Spleen (tissue), 11 donors: Measurements from ENCODE around the gene CDKN1A. TPM values are rescaled to one million over a fixed set of nuclear protein-coding genes. Genes with fewer than 3 reads are reported as not detected.

Source experiments
- DNase-seq: peaks from one replicate; pipeline ENCODE4 v3.0.0-alpha.2; 2020
- H3K27ac ChIP-seq, 8 donors: fragments of 200-600 bp; sonication (generic) in 7 of 8; 1 replicate in 4 of 8; 2 replicates in 4 of 8; pipeline versions ENCODE4 v1.5.0 to v1.8.0; 2016 to 2021; ENCODE audit warnings: inconsistent platforms in 4 of 8, mild to moderate bottlenecking in 4 of 8, moderate library complexity in 1 of 8
- H3K27me3 ChIP-seq, 7 donors: fragments of 200-600 bp; sonication (generic) in 6 of 7; replicated peaks in 1 of 7; 1 replicate in 4 of 7; 2 replicates in 3 of 7; pipeline versions ENCODE4 v1.5.0 to v1.8.0; 2016 to 2021; ENCODE audit warnings: inconsistent platforms in 3 of 7, mild to moderate bottlenecking in 1 of 7
- H3K36me3 ChIP-seq, 6 donors: fragments of 200-600 bp; sonication (generic) in 5 of 6; 1 replicate in 4 of 6; 2 replicates in 2 of 6; pipeline versions ENCODE4 v1.5.0 to v1.8.0; 2016 to 2021; ENCODE audit warnings: inconsistent platforms in 2 of 6
- H3K4me1 ChIP-seq, 6 donors: fragments of 200-600 bp; sonication (generic) in 5 of 6; 1 replicate in 3 of 6; 2 replicates in 3 of 6; pipeline versions ENCODE4 v1.5.0 to v1.8.0; 2016 to 2021; ENCODE audit warnings: inconsistent platforms in 3 of 6
- H3K4me3 ChIP-seq, 8 donors: fragments of 200-600 bp; sonication (generic) in 7 of 8; 1 replicate in 4 of 8; 2 replicates in 4 of 8; pipeline versions ENCODE4 v1.5.0 to v1.8.0; 2016 to 2021; ENCODE audit warnings: inconsistent platforms in 4 of 8, mild to moderate bottlenecking in 4 of 8, moderate library complexity in 2 of 8
- H3K9me3 ChIP-seq, 8 donors: fragments of 200-600 bp; sonication (generic) in 7 of 8; 1 replicate in 4 of 8; 2 replicates in 4 of 8; pipeline versions ENCODE4 v1.5.0 to v1.8.0; 2016 to 2021; ENCODE audit warnings: inconsistent platforms in 4 of 8
- CTCF ChIP-seq, 11 experiments: fragments of 200-600 bp in 7 of 11; fragments of 450-650 bp in 4 of 11; sonication (generic) in 4 of 11; IDR thresholded peaks in 8 of 11; conservative IDR thresholded peaks in 3 of 11; 1 replicate in 7 of 11; 2 replicates in 4 of 11; pipeline versions ENCODE4 v1.4.0 to v1.8.0; 2016 to 2021; ENCODE audit warnings: antibody characterized with exemption in 11 of 11, inconsistent platforms in 4 of 11, mild to moderate bottlenecking in 1 of 11
- POLR2A ChIP-seq, 3 donors: fragments of 450-650 bp; IDR thresholded peaks; one replicate each; pipeline ENCODE4 v1.5.1; 2017; ENCODE audit warnings: antibody characterized with exemption in 3 of 3, mild to moderate bottlenecking in 1 of 3
- POLR2AphosphoS5 ChIP-seq, 3 donors: sonication (generic); formaldehyde crosslinking; IDR thresholded peaks; one replicate each; pipeline ENCODE4 v1.5.1; 2017; ENCODE audit warnings: antibody characterized with exemption in 3 of 3
- WGBS, 5 donors: extraction: QIAGEN DNeasy Blood & Tissue Kit in 3 of 5; methylation state at CpG; one replicate each; pipeline versions ENCODE4 v1.1.5 to v1.1.7; 2013 to 2018; 5-methylcytosine and 5-hydroxymethylcytosine counted together
- intact Hi-C: fragments of 100-400 bp; cut with DNase I; formaldehyde crosslinking; loops from one replicate; pipeline ENCODE4 v1.15.0; 2023; ENCODE audit warnings: low total_unique reads
- polyA plus RNA-seq, 3 donors: library from polyadenylated mRNA; stranded (reverse); fragments of 200-250 nt; gene quantifications; one replicate each; pipeline ENCODE4 v1.2.1, GENCODE V29; 2013
- total RNA-seq, 7 donors: library from RNA; depleted of rRNA in 3 of 7; stranded (reverse); fragments of >200 nt in 3 of 7; fragmentation: NEBNext Ultra II Directional in 4 of 7; extraction: Animal tissue kit (Norgen Biotek cat#: 25700) in 4 of 7; gene quantifications; one replicate each; pipeline versions ENCODE4 v1.1.0 to v1.2.1, GENCODE V29; 2016 to 2021
- donor health status: healthy with polysubstance abuse.
- donor health status: DM: no; HTN: no; CAD: no; lungs with moderate emphysema.
- donor health status: DM: no; HTN: no; CAD: no.
- donor health status: Bipolar disorder and iron deficiency.
- donor health status: healthy.
- donor health status: DM: no; HTN: no; CAD: no.
- donor health status: DM: yes; HTN: yes; CAD: no.

The CDKN1A gene
- total and polyA plus RNA-seq, 10 donors, result 10.7 to 58.5 (median 28.1) TPM

GRCh38 chr6:36636687-36637418 is 41.7 kb upstream of the CDKN1A start:
- H3K36me3 ChIP-seq, result no peaks in the 10 kb centered on the region
- 70 to 87% (median 78%) methylated on average over 11 to 12 of the region's 12 CpGs for WGBS, 5 donors
- H3K4me3 ChIP-seq, result no peak overlapping the region
- TF ChIP-seq POLR2AphosphoS5 (IDR thresholded peaks at IDR 0.05) (no peak), CTCF (IDR thresholded peaks at IDR 0.05 in 8 of 11, conservative IDR thresholded peaks at IDR 0.05 in 3 of 11) (no peak), POLR2A (IDR thresholded peaks at IDR 0.05) (no peak)
- intact Hi-C loops, result no loop called here
- peak overlapping the region in 4 of 8 donors; percentile 28 to 57 (median 50) for H3K27ac ChIP-seq
- no peaks in the 10 kb centered on the region for H3K27me3 ChIP-seq
- DNase-seq, result peak; percentile 40
- peaks cover 0 to 6% (median 0%) of the 10 kb centered on the region in 6 donors for H3K4me1 ChIP-seq
- no peaks in the 10 kb centered on the region for H3K9me3 ChIP-seq

- Histone ChIP-seq H3K9me3 (no peaks in the 10 kb centered on the region), H3K36me3 (no peaks in the 10 kb centered on the region), H3K4me1 (peaks cover 0 to 16% (median 9%) of the 10 kb centered on the region in 6 donors), H3K27me3 (no peaks in the 10 kb centered on the region), H3K27ac (no peak overlapping the region), H3K4me3 (no peak overlapping the region)
- no peak for DNase-seq
- intact Hi-C loops, result no loop called here
- WGBS, 5 donors, result 90 to 98% (median 92%) methylated on average over 3 of the region's 3 CpGs
- TF ChIP-seq POLR2A (IDR thresholded peaks at IDR 0.05) (no peak), POLR2AphosphoS5 (IDR thresholded peaks at IDR 0.05) (no peak), CTCF (IDR thresholded peaks at IDR 0.05 in 8 of 11, conservative IDR thresholded peaks at IDR 0.05 in 3 of 11) (no peak)
Measured at GRCh38 chr6:36638579-36638978, 39.9 kb upstream of the CDKN1A start.

DNA sequence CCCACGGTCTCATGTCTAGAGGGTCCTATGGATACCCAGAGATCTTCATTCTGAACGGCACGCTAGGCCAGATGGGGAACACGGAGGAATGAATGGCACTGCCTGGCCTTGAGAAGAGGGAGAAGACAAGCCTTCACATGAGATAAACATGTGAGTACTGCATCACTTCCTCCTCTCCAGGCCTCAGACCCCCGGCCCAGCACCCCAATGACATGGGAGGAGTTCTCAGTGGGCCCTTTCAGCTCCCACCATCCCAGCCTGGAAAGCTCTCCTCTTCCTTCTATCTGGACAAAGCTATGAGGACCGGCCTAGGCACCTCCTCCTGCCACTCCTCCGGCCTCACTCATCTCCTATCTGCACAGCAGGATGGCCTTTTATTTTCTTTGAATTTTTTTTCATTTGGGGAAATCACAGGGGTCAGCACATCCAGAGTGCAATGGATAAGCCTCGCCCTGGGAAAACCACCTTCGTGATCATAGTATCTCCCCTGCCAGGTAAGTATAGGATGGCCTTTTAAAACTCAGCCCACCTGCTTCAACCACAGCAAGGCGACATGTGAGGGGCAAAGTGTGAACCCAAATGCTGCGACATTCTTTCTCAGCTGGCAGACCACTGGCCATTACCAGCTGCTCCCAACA is 39.2 kb upstream of the CDKN1A start:
- H3K27ac ChIP-seq, result no peak overlapping the region
- H3K4me1 ChIP-seq, result peaks cover 0 to 23% (median 10%) of the 10 kb centered on the region in 6 donors
- DNase-seq, result peak; percentile 15
- no peak overlapping the region for H3K4me3 ChIP-seq
- TF ChIP-seq POLR2A (IDR thresholded peaks at IDR 0.05) (no peak), POLR2AphosphoS5 (IDR thresholded peaks at IDR 0.05) (no peak), CTCF (IDR thresholded peaks at IDR 0.05 in 8 of 11, conservative IDR thresholded peaks at IDR 0.05 in 3 of 11) (no peak)
- no peaks in the 10 kb centered on the region for H3K27me3 ChIP-seq
- intact Hi-C loops, result no loop called here
- no peaks in the 10 kb centered on the region for H3K36me3 ChIP-seq
- H3K9me3 ChIP-seq, result no peaks in the 10 kb centered on the region
- 83 to 87% (median 85%) methylated on average over 11 of the region's 11 CpGs for WGBS, 5 donors

GRCh38 chr6:36641543-36641942 is 37.0 kb upstream of the CDKN1A start:
- no peak overlapping the region for H3K27ac ChIP-seq
- 72 to 78% (median 73%) methylated on average over 3 of the region's 3 CpGs for WGBS, 5 donors
- H3K4me3 ChIP-seq, result no peak overlapping the region
- no peaks in the 10 kb centered on the region for H3K36me3 ChIP-seq
- intact Hi-C loops, result no loop called here
- no peaks in the 10 kb centered on the region for H3K27me3 ChIP-seq
- peaks cover 0 to 35% (median 16%) of the 10 kb centered on the region in 6 donors for H3K4me1 ChIP-seq
- TF ChIP-seq POLR2A (IDR thresholded peaks at IDR 0.05) (no peak), POLR2AphosphoS5 (IDR thresholded peaks at IDR 0.05) (no peak), CTCF (IDR thresholded peaks at IDR 0.05 in 8 of 11, conservative IDR thresholded peaks at IDR 0.05 in 3 of 11) (no peak)
- no peaks in the 10 kb centered on the region for H3K9me3 ChIP-seq
- DNase-seq, result peak; percentile 9
